Iris pigment epithelial cell (primary cell): ENCODE data around the gene HDAC5.
"Not testable (repeated sequence)": the region's sequence is repeated elsewhere in the genome, so short reads cannot be mapped to it uniquely, and the experiment has no call there.

Source experiments
- DNase-seq: peaks from one replicate; pipeline ENCODE4 v3.0.0-alpha.2; 2011; ENCODE audit warnings: low read depth

Gene HDAC5

DNA sequence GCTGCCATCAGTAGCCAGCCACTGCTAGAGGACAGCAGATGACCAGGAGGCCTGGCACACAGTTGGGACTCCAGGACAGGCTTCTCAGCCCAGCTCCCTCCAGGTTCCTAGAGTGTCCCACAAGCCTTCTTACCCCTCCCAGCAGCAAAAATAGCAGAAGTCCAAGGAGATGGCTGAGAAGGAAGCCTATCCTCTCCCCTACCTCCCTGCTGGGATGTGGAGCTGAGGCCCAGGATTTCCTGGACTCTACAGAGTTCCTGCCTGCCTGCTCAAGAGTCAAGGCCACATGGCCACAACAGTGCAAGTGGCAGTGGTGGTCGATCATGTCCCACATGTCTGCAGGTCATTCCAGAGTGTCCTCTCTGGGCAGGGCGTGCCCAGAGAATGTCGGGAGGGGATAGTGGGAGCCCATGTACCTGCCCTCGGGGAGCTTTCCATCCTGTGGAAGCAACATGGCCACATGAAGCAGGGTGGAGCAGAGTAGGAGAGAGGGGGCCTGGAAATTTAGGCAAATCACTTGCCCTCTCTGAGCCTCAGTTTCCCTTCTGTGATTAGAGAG, 10.6 kb upstream of the HDAC5 start:
- DNase-seq, result no peak

DNA sequence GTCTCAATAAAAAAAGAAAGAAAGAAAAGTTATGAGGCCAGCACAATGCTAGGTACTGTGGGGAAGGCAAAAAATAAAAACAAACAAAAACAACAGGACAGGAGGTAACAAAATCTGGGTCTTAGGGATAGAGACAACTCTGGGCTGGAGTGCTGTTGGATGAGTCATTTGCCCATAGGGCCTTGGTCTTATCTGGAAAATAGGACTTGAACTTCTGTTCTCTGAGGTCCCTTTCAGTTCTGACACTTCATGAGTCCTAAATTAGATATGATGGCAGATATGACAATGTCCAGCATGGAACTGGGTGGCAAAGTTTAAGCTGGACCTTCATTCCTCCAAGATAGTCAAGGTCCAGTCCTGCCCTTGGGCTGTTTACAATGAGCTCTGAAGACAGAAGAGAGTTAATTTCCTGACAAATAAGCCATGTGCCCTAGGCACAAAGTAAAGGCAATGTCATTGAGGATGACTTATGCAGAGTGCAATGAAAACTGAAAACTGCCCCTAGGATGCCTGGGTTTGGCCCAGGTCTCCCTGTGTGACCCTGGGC, 8.9 kb upstream of the HDAC5 start:
- peak; percentile 23 for DNase-seq

GRCh38 chr17:44131372-44131771, 7.9 kb upstream of the HDAC5 start:
- not testable (repeated sequence) for DNase-seq

GRCh38 chr17:44130693-44131349, 7.4 kb upstream of the HDAC5 start:
- no peak for DNase-seq

DNA sequence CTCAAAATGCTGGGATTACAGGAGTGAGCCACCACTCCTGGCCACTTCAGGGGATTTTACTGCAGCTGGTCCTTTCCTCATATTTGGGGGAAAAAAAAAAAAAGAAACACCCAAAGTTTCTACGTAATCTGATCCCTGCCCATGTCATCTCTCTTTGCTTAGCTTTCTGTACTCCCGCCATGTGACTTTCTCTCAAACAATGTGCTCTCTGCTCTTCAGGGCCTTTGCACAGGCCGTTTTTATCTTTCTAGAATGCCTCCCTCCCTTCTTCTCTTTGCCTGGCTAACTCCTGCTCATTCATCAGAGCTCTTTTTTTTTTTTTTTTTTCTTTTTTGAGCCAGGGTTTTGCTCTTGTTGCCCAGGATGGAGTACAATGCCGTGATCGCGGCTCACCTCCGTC, 4.9 kb upstream of the HDAC5 start:
- no peak for DNase-seq

DNA sequence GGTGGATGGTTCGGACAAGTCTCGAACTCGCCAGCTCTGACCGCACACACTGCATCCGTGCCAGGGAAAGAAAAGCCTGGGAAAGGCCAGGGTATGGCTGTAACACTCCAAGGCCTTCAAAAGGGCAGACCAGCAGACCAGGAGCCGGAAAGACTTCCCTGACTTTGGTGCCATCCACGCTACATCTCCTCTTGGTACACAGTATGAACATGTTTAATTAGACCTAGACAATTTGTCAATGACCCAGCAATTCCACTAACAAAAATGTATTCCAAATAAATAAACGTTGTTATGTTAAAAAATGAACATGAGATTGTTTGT, 637 bp upstream of the HDAC5 start:
- DNase-seq, result no peak

GRCh38 chr17:44122816-44123355, 555 bp downstream of the HDAC5 start:
- DNase-seq, result no peak

- no peak for DNase-seq
Observed at GRCh38 chr17:44121997-44122815, 1.2 kb downstream of the HDAC5 start.

DNA sequence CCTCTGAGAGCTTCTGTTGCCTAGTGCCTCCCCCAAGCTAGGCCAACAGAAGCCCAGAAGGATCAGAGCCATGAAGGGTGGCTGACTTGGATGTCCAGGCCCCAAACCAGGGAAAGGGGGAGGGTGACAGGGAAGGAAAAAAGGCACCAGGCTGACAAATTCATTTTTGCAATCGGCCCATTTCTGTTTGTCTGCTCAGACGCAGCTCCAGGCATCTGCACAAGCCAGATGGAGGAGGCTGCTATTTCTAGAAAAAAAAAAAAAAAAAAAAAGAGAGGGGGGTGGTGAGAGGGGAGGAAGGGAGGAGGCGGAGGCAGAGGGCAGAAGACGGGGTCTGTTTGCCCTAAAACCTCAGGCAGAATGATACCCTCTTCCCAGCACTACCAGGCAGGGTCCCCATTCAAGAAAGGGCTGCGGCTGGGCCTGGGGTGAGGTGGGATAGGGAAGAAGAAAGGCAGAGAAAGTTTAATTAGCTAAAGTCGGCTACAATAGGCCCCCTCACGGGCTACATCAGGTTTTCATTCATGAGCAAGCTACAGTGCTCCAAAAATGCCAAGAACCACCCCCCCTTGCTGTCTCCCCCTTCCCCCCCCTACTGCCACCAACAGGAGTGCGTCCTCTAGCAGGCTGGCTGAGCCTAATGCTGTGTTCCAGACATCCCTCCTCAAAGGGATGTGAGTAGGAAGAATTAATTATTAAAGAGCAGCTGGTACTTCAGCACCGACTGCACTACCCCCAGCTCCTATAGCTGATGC, 2.4 kb downstream of the HDAC5 start:
- no peak for DNase-seq

- not testable (repeated sequence) for DNase-seq
Observed at GRCh38 chr17:44120281-44120680, 3.2 kb downstream of the HDAC5 start.

GRCh38 chr17:44119798-44120197, 3.6 kb downstream of the HDAC5 start:
- DNase-seq, result no peak

DNA sequence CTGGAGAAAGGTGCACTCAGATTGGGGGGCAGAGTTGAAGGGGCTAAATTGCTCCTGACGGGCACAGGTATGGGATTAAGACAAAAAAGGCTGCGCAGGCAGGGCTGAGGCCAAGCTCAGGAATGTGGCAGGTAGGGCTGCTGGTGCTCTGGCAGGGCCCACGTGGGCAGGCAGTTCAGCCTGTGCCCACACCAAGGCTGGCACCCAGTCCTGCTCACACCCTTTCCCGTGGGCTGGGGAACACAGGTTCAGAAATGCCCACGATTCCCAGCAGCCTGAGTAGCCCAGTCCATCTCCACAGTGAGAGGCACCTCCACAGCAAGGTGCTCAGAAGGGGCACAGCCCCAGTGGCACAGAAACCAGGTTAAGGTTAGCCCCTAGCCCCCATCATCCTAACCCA, 4.4 kb downstream of the HDAC5 start:
- no peak for DNase-seq

- DNase-seq, result no peak
Observed at GRCh38 chr17:44118427-44119050, 4.9 kb downstream of the HDAC5 start.

GRCh38 chr17:44117351-44117750, 6.1 kb downstream of the HDAC5 start:
- DNase-seq, result no peak

DNA sequence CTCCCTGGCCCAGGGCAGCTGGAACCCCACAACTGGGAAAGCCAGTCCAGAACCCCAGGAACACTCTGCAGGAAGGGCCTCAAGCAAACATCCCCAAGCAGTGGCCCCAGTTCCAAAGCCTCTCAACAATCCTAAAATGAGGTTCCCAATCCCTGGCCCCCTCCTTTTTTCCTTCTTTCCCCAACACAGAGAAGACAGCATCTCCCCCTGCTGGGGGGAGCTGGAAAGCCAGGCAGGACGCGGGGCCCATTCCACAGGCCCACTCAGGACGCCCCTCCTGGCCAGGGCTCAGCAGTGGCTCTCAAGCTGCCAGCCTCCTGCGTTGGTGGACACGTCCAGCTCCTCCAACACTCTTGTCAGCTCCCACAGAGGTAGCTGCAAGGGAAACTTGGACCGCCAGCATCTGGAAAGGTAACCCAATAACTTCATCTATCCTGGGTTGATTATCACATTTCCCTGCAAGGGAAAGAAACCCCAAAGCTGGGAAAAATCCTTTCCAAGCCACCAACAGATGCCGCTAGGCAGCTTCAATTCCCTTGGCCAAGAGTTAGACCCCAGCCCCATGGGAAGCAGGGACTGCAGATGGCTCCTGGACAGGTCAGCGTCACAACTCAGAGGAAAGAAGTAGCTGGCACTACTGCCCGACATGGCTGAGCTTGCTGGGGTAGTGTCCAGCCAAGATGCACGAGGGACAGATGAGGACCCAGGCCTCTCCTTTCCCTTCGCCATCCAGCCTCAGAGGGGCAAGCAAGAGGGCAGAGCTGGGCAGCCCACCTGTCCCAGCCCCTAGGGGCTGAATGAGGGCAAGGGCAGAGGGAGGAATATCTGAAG, 7.6 kb downstream of the HDAC5 start:
- DNase-seq, result peak; percentile 28

GRCh38 chr17:44113868-44114840, 9.3 kb downstream of the HDAC5 start:
- no peak for DNase-seq

GRCh38 chr17:44113382-44113781, 10.1 kb downstream of the HDAC5 start:
- DNase-seq, result no peak

GRCh38 chr17:44112284-44113280, 10.9 kb downstream of the HDAC5 start:
- no peak for DNase-seq
